ENCODE results near the gene SLMAP.

DNA sequence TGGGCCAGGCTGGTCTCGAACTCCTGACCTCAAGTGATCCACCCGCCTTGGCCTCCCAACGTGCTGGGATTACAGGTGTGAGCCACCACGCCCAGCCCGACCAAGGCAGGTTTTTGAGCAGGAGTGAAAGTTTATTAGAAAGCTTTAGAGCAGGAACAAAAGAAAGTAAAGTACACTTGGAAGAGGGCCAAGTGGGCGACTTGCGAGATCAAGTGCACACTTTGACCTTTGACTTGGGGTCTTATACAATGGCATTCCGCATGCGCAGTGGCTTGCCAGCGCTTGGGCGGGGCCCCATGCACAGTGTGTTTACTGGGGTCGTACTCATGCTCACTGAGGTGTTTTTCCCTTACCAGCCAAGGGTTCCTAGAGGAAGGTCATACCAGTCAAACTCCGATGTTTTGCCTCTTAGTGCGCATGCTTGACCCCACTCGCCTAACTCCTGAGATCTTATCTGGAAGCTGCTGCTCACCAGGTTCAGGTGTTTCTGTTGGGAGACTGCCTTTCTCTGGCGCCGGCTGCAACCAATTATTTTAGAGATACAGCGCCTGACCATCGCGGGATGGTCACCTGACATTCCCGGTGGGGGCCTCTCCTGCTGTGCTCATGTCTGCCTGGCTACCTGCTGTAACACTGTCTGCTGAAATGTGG, 205.2 kb downstream of the SLMAP start:
- TF ChIP-seq POLR2A (IDR thresholded peaks at IDR 0.05; ENCODE audit: low read depth, low read length) (no peak), TAF1 (IDR thresholded peaks at IDR 0.05; ENCODE audit: low read depth, low read length) (no peak)
